H1 (cell line): Measurements from ENCODE around the gene ZNF777. TPM values are rescaled to one million over a fixed set of nuclear protein-coding genes. Genes with fewer than 3 reads are reported as not detected.

Source experiments
- CTCF ChIA-PET: fragments of 300-600 bp; sonication (Branson Sonifier 250); formaldehyde crosslinking; loops from one replicate; lab custom pipeline; 2021; ENCODE audit not compliant: partially characterized antibody; lab: Charles Lee
- POLR2A ChIA-PET: fragments of 300-600 bp; sonication (Branson Sonifier 250); formaldehyde crosslinking; loops from one replicate; lab custom pipeline; 2021; ENCODE audit warnings: inconsistent platforms; ENCODE audit not compliant: partially characterized antibody; lab: Charles Lee
- DNase-seq, 2 experiments: peaks; one replicate each; pipeline versions ENCODE4 v3.0.0 to v3.0.0-alpha.2; 2010 to 2022; ENCODE audit warnings: low spot score in 2 of 2, low read depth in 1 of 2, mixed read lengths in 1 of 2
- FAIRE-seq: peaks from 2 replicates; lab custom pipeline; 2011; peaks lifted over from hg19 to GRCh38; lab: Jason Lieb, UNC
- H2AFZ ChIP-seq: 2 replicates; pipeline ENCODE4 v1.8.1; 2012; ENCODE audit warnings: low read length, inconsistent platforms
- H2AK5ac ChIP-seq: 2 replicates; pipeline ENCODE4 v1.6.1; 2013; ENCODE audit warnings: low read depth, low read length
- H2BK120ac ChIP-seq: replicated peaks from 2 replicates; pipeline ENCODE3; 2013; ENCODE audit warnings: low read depth, low read length, inconsistent platforms
- H2BK12ac ChIP-seq: 2 replicates; pipeline ENCODE4 v1.6.1; 2013; ENCODE audit warnings: low read depth, low read length
- H2BK15ac ChIP-seq: 2 replicates; pipeline ENCODE4 v1.6.1; 2013; ENCODE audit warnings: low read length
- H2BK20ac ChIP-seq: 2 replicates; pipeline ENCODE4 v1.6.1; 2013; ENCODE audit warnings: low read length
- H2BK5ac ChIP-seq: 2 replicates; pipeline ENCODE4 v1.6.1; 2013; ENCODE audit warnings: low read depth, low read length
- H3K14ac ChIP-seq: 2 replicates; pipeline ENCODE4 v1.6.1; 2013; ENCODE audit warnings: inconsistent platforms; ENCODE audit not compliant: insufficient read length
- H3K18ac ChIP-seq: 2 replicates; pipeline ENCODE4 v1.6.1; 2013; ENCODE audit warnings: low read length; ENCODE audit errors: extremely low read depth
- H3K23ac ChIP-seq: 2 replicates; pipeline ENCODE4 v1.6.1; 2013; ENCODE audit warnings: inconsistent platforms; ENCODE audit not compliant: insufficient read length
- H3K23me2 ChIP-seq: 2 replicates; pipeline ENCODE4 v1.6.1; 2013; ENCODE audit warnings: low read depth, low read length
- H3K27ac ChIP-seq: 2 replicates; pipeline ENCODE4 v1.6.1; 2011; ENCODE audit warnings: low read depth, low read length, inconsistent platforms
- H3K27me3 ChIP-seq, 4 experiments: replicated peaks in 1 of 4; 1 replicate in 1 of 4; 2 replicates in 3 of 4; pipeline versions ENCODE4 v1.6.1 to v1.8.1; 2011 to 2013; ENCODE audit warnings: low read length in 3 of 4, mild to moderate bottlenecking in 3 of 4, inconsistent platforms in 2 of 4, mixed read lengths in 2 of 4, moderate library complexity in 1 of 4; ENCODE audit not compliant: control insufficient read depth in 3 of 4, insufficient read depth in 3 of 4; ENCODE audit errors: extremely low read depth in 1 of 4
- H3K36me3 ChIP-seq, 4 experiments: 2 replicates each; pipeline versions ENCODE4 v1.6.1 to v1.8.1; 2011 to 2013; ENCODE audit warnings: mild to moderate bottlenecking in 4 of 4, low read length in 3 of 4, moderate library complexity in 2 of 4, control low read depth in 1 of 4, inconsistent platforms in 1 of 4; ENCODE audit not compliant: insufficient read depth in 4 of 4, control insufficient read depth in 2 of 4
- H3K4ac ChIP-seq: replicated peaks from 2 replicates; pipeline ENCODE3; 2013; ENCODE audit warnings: low read length, low read depth, mixed read lengths, inconsistent platforms; ENCODE audit not compliant: insufficient read length
- H3K4me1 ChIP-seq, 4 experiments: replicated peaks in 1 of 4; 1 replicate in 1 of 4; 2 replicates in 3 of 4; pipeline versions ENCODE4 v1.6.1 to v1.8.1; 2011 to 2013; ENCODE audit warnings: low read length in 3 of 4, inconsistent platforms in 2 of 4, mixed read lengths in 1 of 4; ENCODE audit not compliant: insufficient read depth in 4 of 4, control insufficient read depth in 3 of 4
- H3K4me2 ChIP-seq, 2 experiments: 2 replicates each; pipeline versions ENCODE4 v1.6.1 to v1.8.1; 2011 to 2013; ENCODE audit warnings: low read depth in 2 of 2, low read length in 2 of 2, control low read depth in 1 of 2, inconsistent platforms in 1 of 2, mild to moderate bottlenecking in 1 of 2; ENCODE audit not compliant: insufficient read depth in 1 of 2
- H3K4me3 ChIP-seq, 4 experiments: fragments of 200-600, 300-600 bp in 1 of 4; sonication (generic), shearing (Covaris generic), sonication (Bioruptor Twin) in 1 of 4; 2 replicates each; pipeline versions ENCODE4 v1.5.1 to v1.8.1; 2011 to 2016; ENCODE audit warnings: low read length in 4 of 4, low read depth in 3 of 4, control low read depth in 2 of 4, inconsistent platforms in 2 of 4, mild to moderate bottlenecking in 2 of 4, mixed read lengths in 1 of 4, moderate library complexity in 1 of 4; ENCODE audit not compliant: insufficient read depth in 2 of 4; ENCODE audit errors: extremely low read depth in 1 of 4
- H3K56ac ChIP-seq: replicated peaks from 2 replicates; pipeline ENCODE3; 2013; ENCODE audit warnings: low read depth, mild to moderate bottlenecking, mixed read lengths, low read length, inconsistent platforms; ENCODE audit not compliant: insufficient read length
- H3K79me1 ChIP-seq: 2 replicates; pipeline ENCODE4 v1.6.1; 2013; ENCODE audit warnings: low read depth, low read length, control low read depth
- H3K79me2 ChIP-seq, 2 experiments: 2 replicates each; pipeline versions ENCODE4 v1.6.1 to v1.8.1; 2012 to 2013; ENCODE audit warnings: low read length in 2 of 2, mild to moderate bottlenecking in 2 of 2, inconsistent platforms in 1 of 2; ENCODE audit not compliant: insufficient read depth in 2 of 2, control insufficient read depth in 1 of 2
- H3K9ac ChIP-seq, 4 experiments: replicated peaks in 1 of 4; 1 replicate in 1 of 4; 2 replicates in 3 of 4; pipeline versions ENCODE4 v1.6.1 to v1.8.1; 2011 to 2013; ENCODE audit warnings: low read depth in 3 of 4, low read length in 3 of 4, control low read depth in 2 of 4, mild to moderate bottlenecking in 2 of 4, moderate library complexity in 2 of 4, inconsistent platforms in 1 of 4; ENCODE audit errors: extremely low read depth in 1 of 4
- H3K9me3 ChIP-seq, 2 experiments: 2 replicates each; pipeline versions ENCODE4 v1.6.1 to v1.8.1; 2012 to 2013; ENCODE audit warnings: mild to moderate bottlenecking in 2 of 2, moderate library complexity in 2 of 2, control low read depth in 1 of 2, inconsistent platforms in 1 of 2, low read depth in 1 of 2, low read length in 1 of 2, mixed read lengths in 1 of 2; ENCODE audit not compliant: insufficient read depth in 2 of 2
- H4K20me1 ChIP-seq, 2 experiments: replicated peaks in 1 of 2; 2 replicates each; pipeline versions ENCODE3 to v1.8.1; 2011 to 2013; ENCODE audit warnings: inconsistent platforms in 2 of 2, low read length in 2 of 2, mild to moderate bottlenecking in 1 of 2; ENCODE audit not compliant: insufficient read depth in 2 of 2, control insufficient read depth in 1 of 2
- H4K5ac ChIP-seq: 2 replicates; pipeline ENCODE4 v1.6.1; 2013; ENCODE audit warnings: low read length, low read depth, mixed read lengths, inconsistent platforms; ENCODE audit not compliant: insufficient read length
- H4K8ac ChIP-seq: 2 replicates; pipeline ENCODE4 v1.8.0; 2013; ENCODE audit warnings: mild to moderate bottlenecking, moderate library complexity, low read length, inconsistent platforms; ENCODE audit not compliant: insufficient read depth; ENCODE audit errors: extremely low read depth
- H4K91ac ChIP-seq: replicated peaks from 2 replicates; pipeline ENCODE3; 2013; ENCODE audit warnings: low read length, mixed read lengths, inconsistent platforms; ENCODE audit not compliant: insufficient read length
- RBBP5 ChIP-seq: IDR thresholded peaks from 2 replicates; pipeline ENCODE4 v1.7.1; 2012; ENCODE audit warnings: low read depth, mild to moderate bottlenecking, inconsistent platforms, low read length, moderate library complexity, borderline replicate concordance
- WGBS, 2 experiments: shearing (Covaris generic) in 1 of 2; methylation state at CpG; one replicate each; pipeline versions ENCODE4 v1.1.6 to v1.1.7; 2013 to 2015; ENCODE audit warnings: low lambda C conversion rate in 2 of 2, mixed read lengths in 2 of 2, inconsistent platforms in 1 of 2, low coverage in 1 of 2, missing lambda C conversion rate in 1 of 2; ENCODE audit not compliant: insufficient replicate concordance in 2 of 2, insufficient coverage in 1 of 2, insufficient read length in 1 of 2; ENCODE audit errors: extremely low coverage in 1 of 2, missing lambda C conversion rate in 1 of 2; 5-methylcytosine and 5-hydroxymethylcytosine counted together
- polyA plus RNA-seq, 7 experiments: library from polyadenylated mRNA; depleted of rRNA in 3 of 7; stranded (reverse) in 5 of 7; unstranded in 2 of 7; fragments of >200 nt in 5 of 7; fragments of 200-250 nt in 2 of 7; gene quantifications; 1 replicate in 5 of 7; 2 replicates in 1 of 7; 4 replicates in 1 of 7; pipeline versions ENCODE4 v1.2.1 to v1.2.3, GENCODE V29; 2011 to 2013; ENCODE audit warnings: missing spikeins in 2 of 7, mixed read lengths in 2 of 7
- total RNA-seq: library from RNA; stranded (reverse); fragmentation: NEBNext Ultra II Directional; extraction: Animal tissue kit (Norgen Biotek cat#: 25700); gene quantifications from 2 replicates; pipeline ENCODE4 v1.2.1, GENCODE V29; 2021

ZNF777 gene
- total and polyA plus RNA-seq, 2 of the 8 experiments (the other 6 are each of a cell fraction or from before 2014, with no cell fraction given) = 8.0 to 10.1 TPM

DNA sequence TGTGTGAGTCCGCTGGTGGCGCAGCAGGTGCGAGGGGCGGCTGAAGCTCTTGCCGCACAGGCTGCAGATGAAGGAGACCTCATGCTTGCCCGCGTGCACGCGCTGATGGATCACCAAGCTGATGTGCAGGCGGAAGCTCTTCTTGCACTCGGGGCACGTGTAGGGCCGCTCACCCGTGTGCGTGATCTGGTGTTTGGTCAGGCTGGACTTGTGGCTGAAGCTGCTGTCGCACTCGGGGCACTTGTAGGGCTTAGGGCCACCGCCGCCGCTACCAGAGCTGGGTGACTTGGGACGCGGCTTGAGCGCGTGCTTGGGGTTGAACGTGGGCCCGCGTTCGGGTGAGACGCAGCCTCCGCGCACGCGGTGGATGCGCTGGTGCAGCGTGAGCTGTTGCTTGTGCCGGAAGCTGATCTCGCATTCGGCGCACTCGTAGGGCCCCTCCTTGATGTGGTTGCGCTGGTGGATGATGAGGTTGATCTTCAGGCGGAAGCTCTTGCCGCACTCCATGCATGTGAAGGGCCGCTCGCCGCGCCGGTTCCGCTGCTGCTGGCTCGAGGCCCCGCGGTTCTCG is 28.7 kb downstream of the ZNF777 start:
- H2AFZ ChIP-seq = no peak overlapping the region
- no peak overlapping the region for H3K23ac ChIP-seq
- no peak overlapping the region for H3K27ac ChIP-seq
- H3K27me3 ChIP-seq = no peaks in the 10 kb centered on the region
- H3K4ac ChIP-seq = no peak overlapping the region
- no peak overlapping the region for H3K4me3 ChIP-seq
- CTCF ChIA-PET = interaction anchor here (0.7 to 2.7 kb wide), 8 partner anchors 9 to 195 kb away, joined by 3 to 10 read pairs (median 3); no protein-coding TSS in a partner anchor
- no peak overlapping the region for H4K91ac ChIP-seq
- no peak for DNase-seq
- no peak overlapping the region for H3K18ac ChIP-seq
- H2BK12ac ChIP-seq = no peak overlapping the region
- H3K79me2 ChIP-seq = no peaks in the 10 kb centered on the region
- no peak overlapping the region for H3K9ac ChIP-seq
- no peak overlapping the region for H2BK20ac ChIP-seq
- FAIRE-seq = no peak
- H2BK15ac ChIP-seq = no peak overlapping the region
- no peaks in the 10 kb centered on the region for H3K4me1 ChIP-seq
- peaks cover 0 to 16% (median 0%) of the 10 kb centered on the region in 4 experiments; a peak in 3 of 8 replicates for H3K36me3 ChIP-seq
- no peak overlapping the region for H2BK5ac ChIP-seq
- H3K14ac ChIP-seq = no peak overlapping the region
- no peak overlapping the region for H2AK5ac ChIP-seq
- no peak overlapping the region for H3K4me2 ChIP-seq
- peak overlapping the region; percentile 63; the same call in 1 of the 2 replicates for H4K8ac ChIP-seq
- 94% methylated on average over 49 of the region's 53 CpGs; no CpG with 5 or more reads in 1 of the 2 experiments for WGBS, 2 experiments
- H3K79me1 ChIP-seq = no peaks in the 10 kb centered on the region
- peaks cover 0 to 2% of the 10 kb centered on the region in 2 experiments for H4K20me1 ChIP-seq
- H3K9me3 ChIP-seq = no peaks in the 10 kb centered on the region
- TF ChIP-seq RBBP5 = no peak
- TF ChIP-seq, all 59 proteins: peak for 0
- no peak overlapping the region for H2BK120ac ChIP-seq
- POLR2A ChIA-PET = interaction anchor here (0.6 to 1.9 kb wide), 5 partner anchors 9 to 142 kb away, joined by 3 to 10 read pairs (median 4); partner anchors contain the start of gene ZNF777
- no peak overlapping the region for H3K56ac ChIP-seq
- H3K23me2 ChIP-seq = no peaks in the 10 kb centered on the region
- H4K5ac ChIP-seq = no peak overlapping the region
